ENCODE results near the gene ARL4C. TPM values are rescaled to one million over a fixed set of nuclear protein-coding genes. Genes with fewer than 3 reads are reported as not detected.

The ARL4C gene
- total and polyA plus RNA-seq, 4 donors = 1.4 to 2.8 (median 2.1) TPM

GRCh38 chr2:234521536-234521935, 24.7 kb upstream of the ARL4C start:
- no peak for TF ChIP-seq ATF3 (IDR thresholded peaks at IDR 0.05)
- Histone ChIP-seq H3K9me3 (ENCODE audit: control insufficient read depth in 4 of 4, low read length in 3 of 4) (peaks cover 0 to 4% (median 2%) of the 10 kb centered on the region in 4 donors), H3K9ac (ENCODE audit: low read depth in 1 of 2, low read length in 2 of 2) (no peak overlapping the region), H3K4me1 (ENCODE audit: control insufficient read depth in 4 of 4, insufficient read depth in 4 of 4, low read length in 3 of 4) (no peaks in the 10 kb centered on the region), H3K4me3 (ENCODE audit: low read depth in 1 of 3, low read length in 3 of 3) (no peak overlapping the region), H3K27me3 (ENCODE audit: control insufficient read depth in 4 of 4, insufficient read depth in 4 of 4, low read length in 3 of 4) (no peaks in the 10 kb centered on the region), H3K36me3 (ENCODE audit: control insufficient read depth in 4 of 4, insufficient read depth in 3 of 4, low read depth in 1 of 4, low read length in 3 of 4) (no peaks in the 10 kb centered on the region), H3K27ac (ENCODE audit: low read depth in 1 of 2, low read length in 2 of 2) (no peak overlapping the region)
- DNase-seq (ENCODE audit: low spot score) = no peak
- WGBS = 84% methylated on average over 2 of the region's 2 CpGs

- H3K9ac ChIP-seq (ENCODE audit: low read depth in 1 of 2, low read length in 2 of 2) = no peak overlapping the region
- H3K36me3 ChIP-seq (ENCODE audit: control insufficient read depth in 4 of 4, insufficient read depth in 3 of 4, low read depth in 1 of 4, low read length in 3 of 4) = no peaks in the 10 kb centered on the region
- whole genome bisulfite sequencing = 86% methylated on average over 5 of the region's 5 CpGs
- no peak overlapping the region for H3K4me3 ChIP-seq (ENCODE audit: low read depth in 1 of 3, low read length in 3 of 3)
- no peaks in the 10 kb centered on the region for H3K4me1 ChIP-seq (ENCODE audit: control insufficient read depth in 4 of 4, insufficient read depth in 4 of 4, low read length in 3 of 4)
- TF ChIP-seq RXRA (IDR thresholded peaks at IDR 0.05) (no peak), SP1 (IDR thresholded peaks at IDR 0.05) (no peak), ATF3 (IDR thresholded peaks at IDR 0.05) (no peak), JUND (IDR thresholded peaks at IDR 0.05) (no peak), YY1 (IDR thresholded peaks at IDR 0.05) (no peak), RAD21 (IDR thresholded peaks at IDR 0.05) (no peak), TAF1 (conservative IDR thresholded peaks at IDR 0.05) (no peak)
- DNase-seq (ENCODE audit: low spot score) = no peak
- H3K27me3 ChIP-seq (ENCODE audit: control insufficient read depth in 4 of 4, insufficient read depth in 4 of 4, low read length in 3 of 4) = no peaks in the 10 kb centered on the region
- no peak overlapping the region for H3K27ac ChIP-seq (ENCODE audit: low read depth in 1 of 2, low read length in 2 of 2)
- no peaks in the 10 kb centered on the region for H3K9me3 ChIP-seq (ENCODE audit: control insufficient read depth in 4 of 4, low read length in 3 of 4)
Observed at GRCh38 chr2:234518986-234519642, 22.2 kb upstream of the ARL4C start.

- Histone ChIP-seq H3K4me1 (ENCODE audit: control insufficient read depth in 4 of 4, insufficient read depth in 4 of 4, low read length in 3 of 4) (no peaks in the 10 kb centered on the region), H3K9ac (ENCODE audit: low read depth in 1 of 2, low read length in 2 of 2) (no peak overlapping the region), H3K9me3 (ENCODE audit: control insufficient read depth in 4 of 4, low read length in 3 of 4) (no peaks in the 10 kb centered on the region), H3K4me3 (ENCODE audit: low read depth in 1 of 3, low read length in 3 of 3) (no peak overlapping the region), H3K27ac (ENCODE audit: low read depth in 1 of 2, low read length in 2 of 2) (no peak overlapping the region), H3K36me3 (ENCODE audit: control insufficient read depth in 4 of 4, insufficient read depth in 3 of 4, low read depth in 1 of 4, low read length in 3 of 4) (no peaks in the 10 kb centered on the region), H3K27me3 (ENCODE audit: control insufficient read depth in 4 of 4, insufficient read depth in 4 of 4, low read length in 3 of 4) (no peaks in the 10 kb centered on the region)
- 87% methylated on average over 8 of the region's 8 CpGs for WGBS
- DNase-seq (ENCODE audit: low spot score) = no peak
- no peak for TF ChIP-seq SP1 (IDR thresholded peaks at IDR 0.05)
- no peak for TF ChIP-seq FOXA1 (IDR thresholded peaks at IDR 0.05)
Observed at GRCh38 chr2:234517971-234518370, 21.1 kb upstream of the ARL4C start.

GRCh38 chr2:234514873-234515638, 18.2 kb upstream of the ARL4C start:
- 86% methylated on average over 16 of the region's 16 CpGs for WGBS
- DNase-seq (ENCODE audit: low spot score) = no peak
- no peaks in the 10 kb centered on the region for H3K9me3 ChIP-seq (ENCODE audit: control insufficient read depth in 4 of 4, low read length in 3 of 4)
- TF ChIP-seq NR2F2 (IDR thresholded peaks at IDR 0.05) (no peak), ZBTB33 (IDR thresholded peaks at IDR 0.05) (no peak), MAX (IDR thresholded peaks at IDR 0.05) (no peak), HNF4A (conservative IDR thresholded peaks at IDR 0.05) (no peak), HNF4G (IDR thresholded peaks at IDR 0.05) (no peak), JUND (IDR thresholded peaks at IDR 0.05) (no peak), EGR1 (IDR thresholded peaks at IDR 0.05; ENCODE audit: low read depth in 2 of 2) (no peak), RAD21 (IDR thresholded peaks at IDR 0.05) (no peak), ATF3 (IDR thresholded peaks at IDR 0.05) (no peak), RXRA (IDR thresholded peaks at IDR 0.05) (no peak), FOXA1 (IDR thresholded peaks at IDR 0.05) (no peak)
- no peaks in the 10 kb centered on the region for H3K36me3 ChIP-seq (ENCODE audit: control insufficient read depth in 4 of 4, insufficient read depth in 3 of 4, low read depth in 1 of 4, low read length in 3 of 4)
- no peak overlapping the region for H3K27ac ChIP-seq (ENCODE audit: low read depth in 1 of 2, low read length in 2 of 2)
- no peaks in the 10 kb centered on the region for H3K27me3 ChIP-seq (ENCODE audit: control insufficient read depth in 4 of 4, insufficient read depth in 4 of 4, low read length in 3 of 4)
- no peak overlapping the region for H3K9ac ChIP-seq (ENCODE audit: low read depth in 1 of 2, low read length in 2 of 2)
- no peak overlapping the region for H3K4me3 ChIP-seq (ENCODE audit: low read depth in 1 of 3, low read length in 3 of 3)
- no peaks in the 10 kb centered on the region for H3K4me1 ChIP-seq (ENCODE audit: control insufficient read depth in 4 of 4, insufficient read depth in 4 of 4, low read length in 3 of 4)

Data from liver (tissue), 9 donors.